Activated B cell treated with CpG ODN at 0.5 μM for 24 hours (primary cell): ENCODE data around the gene COL9A1. TPM values are rescaled to one million over a fixed set of nuclear protein-coding genes. Genes with fewer than 3 reads are reported as not detected.

Experiments
- ATAC-seq: fragments of 200-7000 bp; cut with Tn5 transposase; one replicate; pipeline ENCODE4 v1.10.0; 2021; ENCODE audit warnings: low read depth, mild to moderate bottlenecking, moderate library complexity
- CTCF ChIA-PET: fragments of 350-600 bp; sonication (Branson Sonifier 250); formaldehyde crosslinking; loops from one replicate; lab custom pipeline; 2021; ENCODE audit warnings: antibody characterized with exemption; lab: Charles Lee
- POLR2A ChIA-PET: fragments of 350-600 bp; sonication (Branson Sonifier 250); formaldehyde crosslinking; loops from one replicate; lab custom pipeline; 2021; ENCODE audit warnings: antibody characterized with exemption; lab: Charles Lee
- DNase-seq: peaks from one replicate; pipeline ENCODE4 v3.0.0; 2022
- H3K27ac Mint-ChIP-seq: one replicate; pipeline ENCODE4 v1.8.0; 2020; ENCODE audit warnings: mixed read lengths
- H3K27me3 Mint-ChIP-seq: one replicate; pipeline ENCODE4 v1.8.0; 2021; ENCODE audit warnings: mixed read lengths
- H3K36me3 Mint-ChIP-seq: one replicate; pipeline ENCODE4 v1.8.0; 2021; ENCODE audit warnings: low read depth, mixed read lengths
- H3K4me1 Mint-ChIP-seq: one replicate; pipeline ENCODE4 v1.8.0; 2021; ENCODE audit warnings: mixed read lengths
- H3K4me3 Mint-ChIP-seq: one replicate; pipeline ENCODE4 v1.8.0; 2020; ENCODE audit warnings: mild to moderate bottlenecking, mixed read lengths
- H3K9me3 Mint-ChIP-seq: one replicate; pipeline ENCODE4 v1.8.0; 2020; ENCODE audit warnings: mixed read lengths
- intact Hi-C: fragments of 100-400 bp; cut with micrococcal nuclease; formaldehyde crosslinking; loops from one replicate; pipeline ENCODE4 v1.15.1; 2024
- total RNA-seq: library from RNA; stranded (reverse); gene quantifications from 2 replicates; pipeline ENCODE4 v1.2.3, GENCODE V29; 2022
- TF ChIP-seq, protein P1 (sequence below): fragments of 200-600 bp; IDR thresholded peaks from one replicate; pipeline ENCODE4 v1.8.0; 2022; ENCODE audit warnings: antibody characterized with exemption, mild to moderate bottlenecking

Gene COL9A1
- total RNA-seq, 1 donor from 2014 or later: not detected

DNA sequence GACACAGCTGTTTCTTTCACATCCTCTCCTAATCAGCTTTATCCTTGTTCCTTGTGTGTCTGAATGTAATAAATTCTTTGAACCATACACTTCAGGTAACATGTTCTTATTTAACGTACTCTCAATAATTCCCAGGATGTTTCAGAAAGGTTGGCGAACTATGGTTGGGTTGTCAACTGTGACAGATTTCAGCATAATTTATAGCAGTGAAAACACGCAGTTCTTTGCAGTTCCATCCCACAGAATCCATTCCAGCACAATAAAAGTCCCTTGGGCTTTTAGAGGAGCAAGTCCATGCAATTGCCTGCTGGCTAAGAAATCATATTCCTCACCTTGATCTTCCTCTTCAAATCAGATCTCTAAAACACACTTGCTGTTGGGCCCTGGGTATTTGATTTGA, 119.3 kb downstream of the COL9A1 start:
- no peaks in the 10 kb centered on the region for H3K9me3 Mint-ChIP-seq
- intact Hi-C loops: no loop called here
- no peaks in the 10 kb centered on the region for H3K27me3 Mint-ChIP-seq
- no peak overlapping the region for H3K4me3 Mint-ChIP-seq
- ATAC-seq (no peak), DNase-seq (no peak)
- POLR2A ChIA-PET: no interaction called here
- no peaks in the 10 kb centered on the region for H3K4me1 Mint-ChIP-seq
- CTCF ChIA-PET: no interaction called here
- no peak overlapping the region for H3K27ac Mint-ChIP-seq
- H3K36me3 Mint-ChIP-seq: peaks cover 33% of the 10 kb centered on the region
- TF ChIP-seq, protein P1, sequence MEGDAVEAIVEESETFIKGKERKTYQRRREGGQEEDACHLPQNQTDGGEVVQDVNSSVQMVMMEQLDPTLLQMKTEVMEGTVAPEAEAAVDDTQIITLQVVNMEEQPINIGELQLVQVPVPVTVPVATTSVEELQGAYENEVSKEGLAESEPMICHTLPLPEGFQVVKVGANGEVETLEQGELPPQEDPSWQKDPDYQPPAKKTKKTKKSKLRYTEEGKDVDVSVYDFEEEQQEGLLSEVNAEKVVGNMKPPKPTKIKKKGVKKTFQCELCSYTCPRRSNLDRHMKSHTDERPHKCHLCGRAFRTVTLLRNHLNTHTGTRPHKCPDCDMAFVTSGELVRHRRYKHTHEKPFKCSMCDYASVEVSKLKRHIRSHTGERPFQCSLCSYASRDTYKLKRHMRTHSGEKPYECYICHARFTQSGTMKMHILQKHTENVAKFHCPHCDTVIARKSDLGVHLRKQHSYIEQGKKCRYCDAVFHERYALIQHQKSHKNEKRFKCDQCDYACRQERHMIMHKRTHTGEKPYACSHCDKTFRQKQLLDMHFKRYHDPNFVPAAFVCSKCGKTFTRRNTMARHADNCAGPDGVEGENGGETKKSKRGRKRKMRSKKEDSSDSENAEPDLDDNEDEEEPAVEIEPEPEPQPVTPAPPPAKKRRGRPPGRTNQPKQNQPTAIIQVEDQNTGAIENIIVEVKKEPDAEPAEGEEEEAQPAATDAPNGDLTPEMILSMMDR: no peak

DNA sequence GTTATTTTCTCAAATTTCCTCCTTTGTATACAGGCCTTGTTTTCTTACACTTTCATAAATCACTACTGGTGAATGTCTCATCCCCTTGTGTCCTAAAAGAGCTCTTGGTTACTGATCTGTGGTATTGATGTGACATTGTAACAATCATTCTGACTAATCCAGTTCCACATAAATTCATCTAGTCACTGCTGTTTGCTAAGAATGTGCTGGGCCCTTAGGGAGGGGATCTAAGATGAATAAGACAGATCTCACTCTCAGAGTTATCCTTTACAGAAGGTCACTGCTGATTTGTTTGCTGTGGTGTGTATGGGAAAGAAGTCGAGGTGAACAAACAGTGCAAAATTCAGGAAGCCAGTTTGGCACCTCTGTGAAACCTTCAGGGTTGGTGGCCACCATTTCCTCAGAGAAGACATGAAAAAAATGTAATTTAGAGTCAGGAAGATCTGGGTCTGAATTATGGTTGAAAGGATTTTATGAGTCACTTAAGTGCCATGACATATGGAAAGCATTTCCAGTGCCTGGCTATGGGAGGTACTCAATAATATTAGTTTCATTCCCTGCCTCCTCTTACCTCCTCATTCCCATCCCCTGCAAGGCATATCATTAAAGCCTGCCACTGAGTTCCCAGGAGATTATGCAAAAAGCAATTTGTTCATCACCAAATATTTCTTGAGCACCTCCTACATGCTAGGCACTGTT, 121.8 kb downstream of the COL9A1 start:
- intact Hi-C loops: no loop called here
- ChIA-PET CTCF (no interaction called here), POLR2A (no interaction called here)
- H3K4me1 Mint-ChIP-seq: no peaks in the 10 kb centered on the region
- H3K36me3 Mint-ChIP-seq: peaks cover 31% of the 10 kb centered on the region
- TF ChIP-seq, protein P1: no peak
- no peaks in the 10 kb centered on the region for H3K27me3 Mint-ChIP-seq
- ATAC-seq (no peak), DNase-seq (no peak)
- no peak overlapping the region for H3K4me3 Mint-ChIP-seq
- no peak overlapping the region for H3K27ac Mint-ChIP-seq
- no peaks in the 10 kb centered on the region for H3K9me3 Mint-ChIP-seq

DNA sequence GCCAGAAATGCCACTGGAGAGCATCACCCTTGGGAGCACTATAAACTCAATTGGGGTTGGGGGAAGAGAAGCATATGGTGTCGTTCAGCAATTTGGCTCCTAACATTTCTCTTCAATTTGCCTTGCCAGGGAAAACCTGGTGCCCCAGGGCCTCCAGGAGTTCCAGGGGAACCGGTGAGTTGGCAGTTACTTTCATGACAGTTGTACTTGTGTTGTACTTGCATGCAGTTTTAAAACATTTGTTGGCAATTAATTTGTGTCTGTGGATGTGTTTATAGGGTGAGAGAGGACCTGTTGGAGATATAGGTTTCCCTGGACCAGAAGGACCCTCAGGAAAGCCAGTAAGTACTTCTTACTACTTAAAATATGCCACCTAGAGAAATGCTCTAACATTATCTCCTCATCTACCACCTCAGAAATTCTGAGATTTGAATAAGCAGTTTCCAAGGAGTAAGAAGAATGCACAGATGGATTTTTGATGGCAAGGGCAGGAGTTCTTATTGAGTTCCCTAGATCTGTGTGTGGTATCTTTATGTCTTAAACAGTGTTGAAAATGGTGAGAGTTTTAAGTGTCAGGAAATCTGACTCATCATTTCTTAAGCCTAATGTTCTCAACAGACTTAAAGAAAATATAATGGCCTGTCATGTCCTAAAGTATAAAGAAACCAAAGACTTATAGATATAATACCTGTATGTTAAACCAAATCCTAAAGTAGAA, 122.5 kb downstream of the COL9A1 start:
- ATAC-seq (no peak), DNase-seq (no peak)
- POLR2A ChIA-PET: no interaction called here
- H3K27ac Mint-ChIP-seq: no peak overlapping the region
- H3K27me3 Mint-ChIP-seq: no peaks in the 10 kb centered on the region
- intact Hi-C loops: no loop called here
- no peak overlapping the region for H3K4me3 Mint-ChIP-seq
- H3K9me3 Mint-ChIP-seq: no peaks in the 10 kb centered on the region
- TF ChIP-seq, protein P1: no peak
- CTCF ChIA-PET: no interaction called here
- H3K36me3 Mint-ChIP-seq: peaks cover 36% of the 10 kb centered on the region
- H3K4me1 Mint-ChIP-seq: no peaks in the 10 kb centered on the region

DNA sequence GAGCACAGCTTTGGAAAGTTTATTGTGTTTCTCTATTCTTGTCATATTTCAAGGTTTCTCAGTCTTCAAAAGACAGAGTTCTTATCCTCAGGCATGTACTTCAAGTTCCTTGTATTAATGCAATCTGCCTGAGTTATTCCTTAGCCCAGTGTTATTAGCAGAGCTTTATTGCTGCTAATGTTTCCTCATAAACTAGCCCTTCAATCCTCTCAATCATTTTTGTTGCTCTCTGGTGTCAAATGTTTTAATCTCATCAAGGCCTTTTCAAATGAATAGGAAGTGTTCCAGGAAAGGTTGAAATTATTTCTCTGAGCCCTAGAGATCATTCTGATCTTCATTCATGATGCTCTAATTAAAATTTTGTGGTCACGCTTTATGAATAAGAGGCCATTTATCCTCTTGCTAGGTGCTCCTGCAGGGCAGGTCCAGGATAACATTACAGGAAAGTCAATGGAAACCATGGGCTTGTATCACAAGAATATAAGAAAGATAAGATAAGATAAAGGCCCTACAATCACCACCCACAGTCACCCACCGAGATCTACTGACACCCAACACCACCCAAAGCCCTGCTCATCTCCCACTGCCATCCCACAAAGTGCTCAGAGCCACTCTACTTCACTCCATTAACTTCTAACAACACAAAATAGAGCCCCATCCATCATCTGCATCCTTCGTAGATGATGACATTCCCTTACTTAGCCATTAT, 125.9 kb downstream of the COL9A1 start:
- no peak for ATAC-seq
- H3K36me3 Mint-ChIP-seq: peaks cover 62% of the 10 kb centered on the region
- no peak overlapping the region for H3K27ac Mint-ChIP-seq
- no peaks in the 10 kb centered on the region for H3K27me3 Mint-ChIP-seq
- DNase-seq: no peak
- TF ChIP-seq, protein P1: no peak
- intact Hi-C loops: no loop called here
- no peaks in the 10 kb centered on the region for H3K4me1 Mint-ChIP-seq
- H3K9me3 Mint-ChIP-seq: no peaks in the 10 kb centered on the region
- POLR2A ChIA-PET: no interaction called here
- CTCF ChIA-PET: no interaction called here
- H3K4me3 Mint-ChIP-seq: no peak overlapping the region

DNA sequence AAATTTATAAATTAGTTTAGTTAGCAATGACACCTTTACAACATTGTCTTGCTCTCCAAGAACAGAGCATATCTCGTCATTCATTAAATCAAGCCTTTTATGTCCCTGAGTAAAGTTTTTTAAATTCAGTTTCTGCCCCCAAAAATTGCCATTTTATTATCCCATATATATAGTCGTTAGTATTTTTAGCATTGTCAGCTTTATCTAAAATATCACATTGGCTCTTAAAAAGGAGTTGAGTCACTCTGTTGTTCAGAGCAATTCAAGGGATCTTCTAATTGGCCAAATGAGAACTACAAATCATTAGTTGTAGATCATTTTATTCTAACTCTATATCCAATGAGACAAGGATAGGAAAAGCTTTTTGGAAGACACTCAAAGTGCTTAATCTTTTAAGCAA, 127.1 kb downstream of the COL9A1 start:
- Mint-ChIP-seq H3K27ac (no peak overlapping the region), H3K36me3 (peaks cover 71% of the 10 kb centered on the region), H3K9me3 (no peaks in the 10 kb centered on the region), H3K4me3 (no peak overlapping the region), H3K4me1 (no peaks in the 10 kb centered on the region), H3K27me3 (no peaks in the 10 kb centered on the region)
- POLR2A ChIA-PET: no interaction called here
- DNase-seq: no peak
- CTCF ChIA-PET: no interaction called here
- ATAC-seq: no peak
- intact Hi-C loops: no loop called here
- TF ChIP-seq, protein P1: no peak
